UCSD-AML1 (cell line): ENCODE results near the gene TUT1.
"Not testable (repeated sequence)": the region's sequence is repeated elsewhere in the genome, so short reads cannot be mapped to it uniquely, and the experiment has no call there.

Experiments
- DNase-seq: peaks from one replicate; lab custom pipeline; 2025; ENCODE audit not compliant: unreplicated experiment; lab: John Stamatoyannopoulos, UW

TUT1 gene

GRCh38 chr11:62578541-62578940 is 12.8 kb downstream of the TUT1 start:
- DNase-seq = no peak

- no peak for DNase-seq
These were observed 14.1 kb downstream of the TUT1 start for GRCh38 chr11:62577046-62577714.

GRCh38 chr11:62575837-62576236 is 15.5 kb downstream of the TUT1 start:
- no peak for DNase-seq

- DNase-seq = no peak
These were observed 16.2 kb downstream of the TUT1 start for GRCh38 chr11:62575156-62575555.

- DNase-seq = peak; percentile 40
These were observed 16.8 kb downstream of the TUT1 start for GRCh38 chr11:62574363-62575071.

GRCh38 chr11:62573592-62574362 is 17.5 kb downstream of the TUT1 start, which contains the start of gene EEF1G:
Gene EEF1G, minus strand, starts transcription at chr11:62573891. Its CDS starts 49 bp downstream, at chr11:62573842.
- peak; percentile 99 for DNase-seq

DNA sequence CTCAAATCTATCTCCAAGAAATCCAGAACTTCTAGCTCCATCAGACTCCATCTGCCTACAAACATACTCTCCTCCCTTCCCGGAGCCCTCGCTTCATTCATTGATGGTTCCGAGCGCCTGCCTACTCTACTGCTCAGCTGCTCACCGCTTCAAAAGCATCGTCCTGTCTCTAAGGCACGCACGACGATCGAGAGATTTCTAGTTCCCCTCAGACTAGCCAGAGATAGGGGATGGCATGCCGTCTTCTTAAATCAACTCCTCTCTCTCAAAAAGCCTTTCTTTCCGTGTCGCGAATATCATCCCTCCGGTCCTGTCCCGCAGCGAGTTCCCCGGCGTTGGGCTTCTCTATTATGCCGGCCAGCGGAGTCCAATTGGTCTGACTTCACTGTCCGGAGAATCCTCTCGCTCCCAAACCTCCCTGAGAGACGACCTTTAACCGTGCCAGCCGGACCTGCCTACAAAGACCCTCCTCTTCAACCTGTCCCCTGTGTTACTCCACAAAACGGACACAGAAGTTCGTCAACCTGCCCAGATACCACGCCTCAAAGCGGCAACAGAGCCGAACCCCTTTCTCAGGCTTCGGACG is 18.2 kb downstream of the TUT1 start:
- DNase-seq = peak; percentile 56

- DNase-seq = no peak
These were observed 18.9 kb downstream of the TUT1 start for GRCh38 chr11:62572431-62572830.

DNA sequence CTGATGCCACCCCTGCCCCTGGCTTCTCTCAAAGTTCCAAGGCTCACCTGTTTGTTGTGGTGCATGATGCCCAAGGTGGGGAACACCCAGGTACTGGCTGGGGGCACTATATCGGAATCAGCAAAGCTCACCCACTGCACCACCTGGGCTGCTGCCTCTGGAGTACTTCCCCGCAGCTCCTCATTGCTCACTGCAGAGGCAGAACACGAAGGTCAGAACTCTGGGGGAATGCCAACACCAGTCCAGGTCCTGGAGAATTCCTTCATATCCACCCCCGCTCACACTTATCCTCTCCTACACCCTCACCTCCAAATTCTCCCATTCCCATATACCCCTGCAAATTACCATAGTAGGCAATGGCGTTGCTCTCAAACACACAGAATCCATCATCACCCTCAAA is 19.8 kb downstream of the TUT1 start:
- not testable (repeated sequence) for DNase-seq

DNA sequence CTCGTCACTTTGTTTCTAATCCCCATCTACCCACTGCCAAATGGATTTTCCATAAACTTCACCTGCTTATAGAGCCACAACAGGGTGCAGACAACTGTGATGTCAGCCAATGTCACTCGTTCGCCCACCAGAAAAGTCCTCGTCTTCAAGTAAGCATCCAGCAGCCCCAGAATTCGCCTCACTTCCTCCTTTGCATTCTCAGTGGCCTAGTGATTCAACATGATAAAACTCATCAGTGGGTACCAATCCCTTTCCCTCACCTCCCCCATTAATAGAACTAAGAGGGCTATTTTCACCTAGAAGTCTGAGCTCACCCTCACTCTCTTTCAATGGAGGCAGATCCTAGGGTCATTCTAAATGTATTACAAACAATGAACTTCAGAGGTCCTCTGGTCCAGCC is 20.4 kb downstream of the TUT1 start:
- not testable (repeated sequence) for DNase-seq

DNA sequence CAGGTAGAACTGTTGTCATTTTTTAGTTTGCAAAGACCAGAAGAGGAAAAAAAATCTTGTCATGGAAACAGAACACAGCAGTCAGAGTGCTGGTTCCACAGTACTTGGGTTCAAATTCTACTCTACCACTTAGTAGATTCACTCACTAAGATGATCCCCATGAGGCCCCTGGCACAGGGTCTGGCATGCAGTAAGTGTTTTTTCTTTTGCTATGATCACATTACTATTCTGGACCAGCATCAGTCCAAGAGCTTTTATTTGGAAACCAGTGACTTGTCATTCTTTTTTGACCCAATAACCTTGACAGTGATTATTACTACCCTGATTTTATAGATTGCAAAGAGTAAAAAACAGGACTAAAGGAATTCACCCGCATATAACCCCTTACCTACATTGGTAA is 21.7 kb downstream of the TUT1 start:
- no peak for DNase-seq

GRCh38 chr11:62567018-62567633 is 24.2 kb downstream of the TUT1 start:
- no peak for DNase-seq

- DNase-seq = no peak
These were observed 25.1 kb downstream of the TUT1 start for GRCh38 chr11:62566247-62566646.

- no peak for DNase-seq
These were observed 26.1 kb downstream of the TUT1 start for GRCh38 chr11:62565100-62565802.

- not testable (repeated sequence) for DNase-seq
These were observed 29.6 kb downstream of the TUT1 start for GRCh38 chr11:62561677-62562230.

- DNase-seq = peak; percentile 75
These were observed 30.7 kb downstream of the TUT1 start for GRCh38 chr11:62560566-62561103.

DNA sequence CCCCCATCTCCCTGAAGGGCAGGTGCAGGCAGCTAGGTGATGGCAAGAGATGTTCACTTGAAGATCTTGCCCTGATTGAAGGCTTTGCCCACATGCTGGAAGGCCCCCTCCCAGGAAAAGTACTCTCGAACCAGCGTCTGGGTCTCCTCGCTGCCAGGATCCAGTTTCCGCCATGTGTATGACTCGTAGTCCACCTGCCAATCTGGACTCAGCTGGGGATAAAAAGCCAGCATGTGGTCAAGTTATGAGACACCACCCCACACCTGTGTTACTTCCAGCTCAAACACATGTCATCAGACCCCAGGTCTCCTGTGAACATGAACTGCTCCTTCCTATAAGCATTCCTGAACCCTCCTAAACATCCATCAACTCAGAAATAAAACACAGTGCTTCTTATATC is 31.7 kb downstream of the TUT1 start:
- not testable (repeated sequence) for DNase-seq

DNA sequence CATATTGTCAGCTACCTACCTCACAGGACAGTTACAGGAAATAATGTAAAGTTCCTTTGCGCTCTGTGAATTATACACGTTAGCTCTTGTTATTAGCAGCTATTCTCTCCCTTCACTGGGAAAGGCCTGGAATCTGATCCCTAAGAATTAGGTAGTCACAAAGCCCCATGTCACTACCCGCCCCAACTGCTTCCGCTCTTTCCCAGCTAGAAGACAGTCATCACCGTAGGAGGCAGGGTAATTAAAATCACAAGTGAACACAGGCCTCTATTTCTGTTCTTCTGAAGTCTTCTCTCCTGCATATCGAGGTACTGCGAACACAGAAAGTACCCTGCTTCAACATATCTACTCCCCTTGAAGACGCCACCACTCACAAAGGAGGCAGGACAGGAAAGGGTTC is 32.1 kb downstream of the TUT1 start:
- no peak for DNase-seq

- DNase-seq = no peak
These were observed 32.7 kb downstream of the TUT1 start for GRCh38 chr11:62558669-62559068.
